WTC11 (cell line): ENCODE results near the gene KRTAP4-9. TPM values are rescaled to one million over a fixed set of nuclear protein-coding genes. Genes with fewer than 3 reads are reported as not detected.
"Not testable (repeated sequence)": the region's sequence is repeated elsewhere in the genome, so short reads cannot be mapped to it uniquely, and the experiment has no call there.

Experiments
- ATAC-seq: fragments of 200-7000 bp; cut with Tn5 transposase; 2 replicates; pipeline ENCODE4 v1.10.0; 2021; ENCODE audit warnings: mild to moderate bottlenecking, moderate library complexity
- CTCF ChIA-PET: fragments of 300-600 bp; sonication (Branson Sonifier 250); formaldehyde crosslinking; loops from one replicate; lab custom pipeline; 2021; ENCODE audit warnings: antibody characterized with exemption; lab: Charles Lee
- POLR2A ChIA-PET: fragments of 350-600 bp; sonication (Branson Sonifier 250); formaldehyde crosslinking; loops from one replicate; lab custom pipeline; 2021; ENCODE audit warnings: antibody characterized with exemption; lab: Charles Lee
- DNase-seq: peaks from one replicate; pipeline ENCODE4 v3.0.0; 2021; ENCODE audit warnings: low spot score
- H3K27ac Mint-ChIP-seq: 2 replicates; pipeline ENCODE4 v1.8.0; 2021; ENCODE audit warnings: mixed read lengths
- H3K27me3 Mint-ChIP-seq: 2 replicates; pipeline ENCODE4 v1.8.0; 2021; ENCODE audit warnings: low read depth, mild to moderate bottlenecking, moderate library complexity, mixed read lengths
- H3K36me3 Mint-ChIP-seq: 2 replicates; pipeline ENCODE4 v1.8.0; 2021; ENCODE audit warnings: mixed read lengths
- H3K4me1 Mint-ChIP-seq: 2 replicates; pipeline ENCODE4 v1.8.0; 2022; ENCODE audit warnings: mixed read lengths
- H3K4me3 Mint-ChIP-seq: 2 replicates; pipeline ENCODE4 v1.8.0; 2021; ENCODE audit warnings: mild to moderate bottlenecking, moderate library complexity, mixed read lengths
- H3K9me3 Mint-ChIP-seq: 2 replicates; pipeline ENCODE4 v1.8.0; 2021; ENCODE audit warnings: mixed read lengths
- ARID4B ChIP-seq: sonication (generic); formaldehyde crosslinking; IDR thresholded peaks from 2 replicates; pipeline ENCODE4 v1.8.0; 2023; ENCODE audit warnings: missing genetic modification reagents, mild to moderate bottlenecking, borderline replicate concordance
- CREB1 ChIP-seq: sonication (generic); formaldehyde crosslinking; IDR thresholded peaks from 2 replicates; pipeline ENCODE4 v1.8.0; 2023; ENCODE audit warnings: mild to moderate bottlenecking, missing genetic modification reagents
- E2F1 ChIP-seq: sonication (generic); formaldehyde crosslinking; IDR thresholded peaks from 2 replicates; pipeline ENCODE4 v1.8.0; 2022; ENCODE audit warnings: mild to moderate bottlenecking, missing genetic modification reagents
- E2F4 ChIP-seq: sonication (generic); formaldehyde crosslinking; IDR thresholded peaks from 2 replicates; pipeline ENCODE4 v1.8.1; 2022; ENCODE audit warnings: low read depth, mild to moderate bottlenecking, moderate library complexity, missing genetic modification reagents, borderline replicate concordance
- EMX1 ChIP-seq: fragments of 250-450 bp; sonication (Bioruptor Pico); IDR thresholded peaks from 2 replicates; pipeline ENCODE4 v1.8.0; 2021; ENCODE audit warnings: mild to moderate bottlenecking
- MYBL2 ChIP-seq: sonication (generic); formaldehyde crosslinking; IDR thresholded peaks from 2 replicates; pipeline ENCODE4 v1.8.1; 2023; ENCODE audit warnings: mild to moderate bottlenecking, moderate library complexity, missing genetic modification reagents
- PRRX2 ChIP-seq: fragments of 250-450 bp; sonication (Bioruptor Pico); IDR thresholded peaks from 2 replicates; pipeline ENCODE4 v1.8.0; 2021; ENCODE audit warnings: mild to moderate bottlenecking
- TCF7 ChIP-seq: sonication (generic); formaldehyde crosslinking; IDR thresholded peaks from 2 replicates; pipeline ENCODE4 v1.8.0; 2022; ENCODE audit warnings: mild to moderate bottlenecking, low read depth, missing genetic modification reagents, moderate library complexity
- TEAD4 ChIP-seq: sonication (generic); formaldehyde crosslinking; IDR thresholded peaks from 2 replicates; pipeline ENCODE4 v1.8.0; 2022; ENCODE audit warnings: mild to moderate bottlenecking, missing genetic modification reagents
- ZNF317 ChIP-seq: sonication (generic); formaldehyde crosslinking; IDR thresholded peaks from 2 replicates; pipeline ENCODE4 v1.8.1; 2023; ENCODE audit warnings: low read depth, mild to moderate bottlenecking, moderate library complexity, missing genetic modification reagents, borderline replicate concordance
- ZNF423 ChIP-seq: fragments of 250-450 bp; sonication (Bioruptor Pico); IDR thresholded peaks from 2 replicates; pipeline ENCODE4 v2.1.2; 2022; ENCODE audit warnings: mild to moderate bottlenecking, moderate library complexity
- ZSCAN18 ChIP-seq: fragments of 250-450 bp; sonication (Bioruptor Pico); IDR thresholded peaks from 2 replicates; pipeline ENCODE4 v2.1.2; 2022; ENCODE audit warnings: mild to moderate bottlenecking, moderate library complexity
- total RNA-seq: library from RNA; stranded (reverse); gene quantifications from 3 replicates; pipeline ENCODE4 v1.2.3, GENCODE V29; 2021

Gene KRTAP4-9
- total RNA-seq, 1 experiment from 2014 or later, result not detected

GRCh38 chr17:41145261-41145660, 40.1 kb downstream of the KRTAP4-9 start (continued):
- no peak for TF ChIP-seq ZSCAN18 (CRISPR knock-in tag)
- TF ChIP-seq ARID4B (CRISPR knock-in tag), result no peak
- TF ChIP-seq, all 79 proteins: peak for 0

- no peak overlapping the region for H3K4me3 Mint-ChIP-seq
- DNase-seq, result no peak
- no peak for TF ChIP-seq ZNF317 (CRISPR knock-in tag)
- no peak for TF ChIP-seq TEAD4
- TF ChIP-seq, all 79 proteins: peak for 0
- Mint-ChIP-seq H3K4me1 (peaks cover 8% of the 10 kb centered on the region; the same call in 1 of the 2 replicates), H3K27me3 (no peaks in the 10 kb centered on the region; the same call in 1 of the 2 replicates), H3K36me3 (peaks cover 16% of the 10 kb centered on the region), H3K27ac (no peak overlapping the region), H3K9me3 (peaks cover 22% of the 10 kb centered on the region)
- CTCF ChIA-PET, result no interaction called here
- POLR2A ChIA-PET, result no interaction called here
- ATAC-seq, result no peak
Measured at GRCh38 chr17:41147531-41148204, 42.5 kb downstream of the KRTAP4-9 start.

GRCh38 chr17:41148971-41149651, 43.9 kb downstream of the KRTAP4-9 start:
- POLR2A ChIA-PET, H3K36me3 Mint-ChIP-seq, H3K27me3 Mint-ChIP-seq, ATAC-seq, H3K4me1 Mint-ChIP-seq, H3K27ac Mint-ChIP-seq, DNase-seq, H3K4me3 Mint-ChIP-seq, CTCF ChIA-PET: not testable (repeated sequence)
- TF ChIP-seq ZNF423, result peak; percentile 70
- peaks cover 17% of the 10 kb centered on the region for H3K9me3 Mint-ChIP-seq

GRCh38 chr17:41149652-41149985, 44.4 kb downstream of the KRTAP4-9 start, which contains the start of gene KRTAP4-5:
Gene KRTAP4-5, minus strand, starts transcription at chr17:41149825. Its CDS starts 58 bp downstream, at chr17:41149767.
- Mint-ChIP-seq H3K9me3 (peaks cover 16% of the 10 kb centered on the region), H3K27me3 (no peaks in the 10 kb centered on the region), H3K27ac (no peak within 1 kb of the TSS; the same call in 1 of the 2 replicates), H3K36me3 (peaks cover 3% of the 10 kb centered on the region)
- POLR2A ChIA-PET, result no interaction called here
- ATAC-seq, result no peak
- TF ChIP-seq MYBL2 (CRISPR knock-in tag) (no peak), ZNF423 (no peak)
- TF ChIP-seq, all 79 proteins: peak for 0
- Mint-ChIP-seq H3K4me3 (no peak within 1 kb of the TSS), H3K4me1 (peaks cover 8% of the 10 kb centered on the region; the same call in 1 of the 2 replicates)
- no peak for DNase-seq
- CTCF ChIA-PET, result no interaction called here

- Mint-ChIP-seq H3K4me1 (peaks cover 8% of the 10 kb centered on the region; the same call in 1 of the 2 replicates), H3K27me3 (no peaks in the 10 kb centered on the region), H3K9me3 (peaks cover 14% of the 10 kb centered on the region), H3K4me3 (no peak overlapping the region), H3K27ac (no peak overlapping the region)
- ATAC-seq (no peak), DNase-seq (no peak)
- ChIA-PET CTCF (no interaction called here), POLR2A (no interaction called here)
- TF ChIP-seq PRRX2 (CRISPR knock-in tag), result no peak
- TF ChIP-seq E2F4 (CRISPR knock-in tag), result no peak
- no peak for TF ChIP-seq EMX1 (CRISPR knock-in tag)
- TF ChIP-seq CREB1 (CRISPR knock-in tag), result no peak
- no peak for TF ChIP-seq E2F1 (CRISPR knock-in tag)
- no peak for TF ChIP-seq TCF7
- TF ChIP-seq, all 79 proteins: peak for 0
- peaks cover 2% of the 10 kb centered on the region for H3K36me3 Mint-ChIP-seq
Measured at GRCh38 chr17:41150026-41150425, 44.8 kb downstream of the KRTAP4-9 start.
